K562 (cell line): ENCODE data around the gene DIS3L2. TPM values are rescaled to one million over a fixed set of nuclear protein-coding genes. Genes with fewer than 3 reads are reported as not detected.

Experiments used
- ATAC-seq: fragments of 200-7000 bp; cut with Tn5 transposase; 3 replicates; pipeline ENCODE4 v1.9.1; 2020; ENCODE audit warnings: moderate library complexity
- BruUV-seq: library from RNA; stranded (reverse); fragments of 400-500 nt; replicated peaks from 2 replicates; lab custom pipeline; 2021; lab: Mats Ljungman, UMichigan
- CTCF ChIA-PET: fragments of 300-600 bp; formaldehyde crosslinking; extraction: SDS; loops from one replicate; lab custom pipeline; 2021; ENCODE audit warnings: low intra/inter-chr PET ratio; lab: Yijun Ruan, JAX
- POLR2A ChIA-PET: fragments of 300-600, 350-650 bp; sonication (Branson Sonifier 250); formaldehyde crosslinking; extraction: SDS; loops from one replicate; lab custom pipeline; 2021; ENCODE audit warnings: antibody characterized with exemption, inconsistent platforms; lab: Yijun Ruan, JAX
- DNase-seq, 4 experiments: peaks; one replicate each; pipeline versions ENCODE4 v3.0.0 to v3.0.0-alpha.2; 2011 to 2018; ENCODE audit warnings: low spot score in 3 of 4, mixed read lengths in 3 of 4; ENCODE audit errors: extremely low read depth in 1 of 4
- FAIRE-seq: peaks from 2 replicates; lab custom pipeline; 2011; peaks lifted over from hg19 to GRCh38; lab: Jason Lieb, UNC
- H2AFZ ChIP-seq: 2 replicates; pipeline ENCODE4 v1.6.0; 2011; ENCODE audit warnings: low read depth, low read length, control low read depth, inconsistent platforms
- H3K27ac ChIP-seq: fragments of 200-600 bp; 3 replicates; pipeline ENCODE4 v1.8.0; 2011; ENCODE audit warnings: low read depth, mild to moderate bottlenecking, control low read depth, inconsistent platforms, low read length, moderate library complexity, mixed read lengths; ENCODE audit errors: extremely low read depth
- H3K27me3 ChIP-seq, 2 experiments: fragments of 300-600 bp in 1 of 2; 2 replicates in 1 of 2; 3 replicates in 1 of 2; pipeline versions ENCODE4 v1.6.0 to v1.8.0; 2011; ENCODE audit warnings: inconsistent platforms in 2 of 2, low read length in 2 of 2, mild to moderate bottlenecking in 1 of 2, mixed read lengths in 1 of 2, moderate library complexity in 1 of 2; ENCODE audit not compliant: control insufficient read depth in 2 of 2, insufficient read depth in 2 of 2
- H3K36me3 ChIP-seq: fragments of 300-600 bp; 3 replicates; pipeline ENCODE4 v1.8.0; 2011; ENCODE audit warnings: mild to moderate bottlenecking, low read length, inconsistent platforms; ENCODE audit not compliant: control insufficient read depth, insufficient read depth
- H3K4me1 ChIP-seq, 2 experiments: fragments of 200-600 bp in 1 of 2; replicated peaks in 1 of 2; 2 replicates in 1 of 2; 3 replicates in 1 of 2; pipeline versions ENCODE4 v1.5.1 to v1.8.0; 2011; ENCODE audit warnings: inconsistent platforms in 2 of 2, low read length in 2 of 2, mild to moderate bottlenecking in 1 of 2, mixed read lengths in 1 of 2, moderate library complexity in 1 of 2; ENCODE audit not compliant: control insufficient read depth in 2 of 2, insufficient read depth in 2 of 2
- H3K4me2 ChIP-seq: 2 replicates; pipeline ENCODE4 v1.6.1; 2011; ENCODE audit warnings: low read length, control low read depth, inconsistent platforms, mixed read lengths; ENCODE audit not compliant: insufficient read depth
- H3K4me3 ChIP-seq: fragments of 200-600 bp; sonication (generic), shearing (Covaris generic); 2 replicates; pipeline ENCODE4 v1.5.1; 2016; ENCODE audit warnings: control low read depth, inconsistent platforms
- H3K79me2 ChIP-seq: fragments of 200-600 bp; 3 replicates; pipeline ENCODE4 v1.8.0; 2011; ENCODE audit warnings: low read length, inconsistent platforms; ENCODE audit not compliant: control insufficient read depth, insufficient read depth
- H3K9ac ChIP-seq, 2 experiments: 2 replicates each; pipeline versions ENCODE4 v1.6.0 to v1.6.1; 2011; ENCODE audit warnings: low read depth in 2 of 2, low read length in 2 of 2, control low read depth in 1 of 2, inconsistent platforms in 1 of 2, mild to moderate bottlenecking in 1 of 2, mixed read lengths in 1 of 2; ENCODE audit not compliant: insufficient read depth in 1 of 2
- H3K9me1 ChIP-seq: one replicate; pipeline ENCODE4 v1.6.0; 2011; ENCODE audit warnings: inconsistent platforms, mild to moderate bottlenecking, low read length, moderate library complexity; ENCODE audit not compliant: control insufficient read depth, insufficient read depth
- H3K9me3 ChIP-seq: replicated peaks from 2 replicates; pipeline ENCODE4 v1.5.1; 2011; ENCODE audit warnings: low read depth, low read length, inconsistent platforms; ENCODE audit not compliant: control insufficient read depth, insufficient read depth
- H4K20me1 ChIP-seq: replicated peaks from 2 replicates; pipeline ENCODE4 v1.6.1; 2011; ENCODE audit warnings: low read length, inconsistent platforms, mixed read lengths; ENCODE audit not compliant: control insufficient read depth, insufficient read depth
- HNRNPK ChIP-seq: fragments of 200-400 bp; formaldehyde crosslinking; IDR thresholded peaks from one replicate; pipeline ENCODE4 v1.6.1; 2018; ENCODE audit warnings: mild to moderate bottlenecking, low read depth, low read length; ENCODE audit not compliant: poor library complexity, severe bottlenecking
- MYNN ChIP-seq, 2 experiments: sonication (generic); formaldehyde crosslinking in 1 of 2; IDR thresholded peaks; 2 replicates each; pipeline versions ENCODE4 v1.5.0 to v1.6.1; 2016 to 2020; ENCODE audit warnings: antibody characterized with exemption in 1 of 2, missing genetic modification reagents in 1 of 2
- POLR3A ChIP-seq: IDR thresholded peaks from 2 replicates; pipeline ENCODE4 v1.6.1; 2011; ENCODE audit warnings: borderline replicate concordance, mild to moderate bottlenecking, moderate library complexity; ENCODE audit not compliant: insufficient read length, insufficient read depth; ENCODE audit errors: extremely low read depth
- ZNF609 ChIP-seq: sonication (generic); formaldehyde crosslinking; IDR thresholded peaks from 2 replicates; pipeline ENCODE4 v1.8.1; 2023; ENCODE audit warnings: missing genetic modification reagents, mild to moderate bottlenecking, borderline replicate concordance
- WGBS: fragments of 100-300 bp; shearing (Covaris generic); methylation state at CpG from one replicate; pipeline ENCODE4 v1.1.6; 2016; ENCODE audit warnings: low coverage, mixed read lengths; ENCODE audit not compliant: insufficient coverage; ENCODE audit errors: missing lambda C conversion rate; 5-methylcytosine and 5-hydroxymethylcytosine counted together
- in situ Hi-C: fragments of 300-500 bp; cut with MboI; formaldehyde crosslinking; loops from 4 replicates; pipeline ENCODE4 v1.15.0; 2018; ENCODE audit warnings: inconsistent platforms, mixed read lengths
- intact Hi-C: fragments of 100-400 bp; cut with micrococcal nuclease; formaldehyde crosslinking; loops from 2 replicates; pipeline ENCODE4 v1.14.2; 2022
- polyA plus RNA-seq, 8 experiments: library from polyadenylated mRNA; depleted of rRNA in 4 of 8; stranded (reverse) in 5 of 8; unstranded in 3 of 8; fragments of >200 nt; fragmentation: Nextera tagmentation in 2 of 8; fragmentation: Illumina TruSeq in 1 of 8; extraction: Ambion mirVana in 2 of 8; extraction: Trizol in 1 of 8; gene quantifications; 2 replicates each; pipeline versions ENCODE4 v1.2.1 to v1.2.3, GENCODE V29; 2011 to 2014; ENCODE audit warnings: inconsistent platforms in 1 of 8, missing spikeins in 1 of 8
- total RNA-seq, 7 experiments: library from RNA; depleted of rRNA in 6 of 7; stranded (reverse); fragments of >200 nt in 6 of 7; fragmentation: Illumina TruSeq in 2 of 7; extraction: Trizol in 2 of 7; gene quantifications; 2 replicates each; pipeline versions ENCODE4 v1.2.1 to v1.2.3, GENCODE V29; 2011 to 2021; ENCODE audit warnings: low replicate concordance in 1 of 7

The DIS3L2 gene
- total and polyA plus RNA-seq, 9 of the 15 experiments (the other 6 are each of a cell fraction or from before 2014, with no cell fraction given) = 1.5 to 19.2 (median 11.2) TPM

GRCh38 chr2:232018181-232018580 is 56.7 kb downstream of the DIS3L2 start:
- CTCF ChIA-PET = no interaction called here
- intact Hi-C loops = no loop called here
- POLR2A ChIA-PET = no interaction called here
- H4K20me1 ChIP-seq = no peaks in the 10 kb centered on the region
- H3K4me2 ChIP-seq = no peak overlapping the region
- WGBS = 72% methylated on average over 4 of the region's 4 CpGs
- no peak for TF ChIP-seq MYNN (IDR thresholded peaks at IDR 0.05)
- TF ChIP-seq MYNN (CRISPR knock-in tag; IDR thresholded peaks at IDR 0.05) = no peak
- TF ChIP-seq HNRNPK = no peak
- TF ChIP-seq POLR3A = no peak
- TF ChIP-seq ZNF609 (CRISPR knock-in tag) = no peak
- no peaks in the 10 kb centered on the region for H3K9me3 ChIP-seq
- H3K79me2 ChIP-seq = no peaks in the 10 kb centered on the region
- no peak for ATAC-seq
- no peaks in the 10 kb centered on the region for H3K4me1 ChIP-seq
- no peaks in the 10 kb centered on the region for H3K27me3 ChIP-seq
- H3K9ac ChIP-seq = no peak overlapping the region
- no peaks in the 10 kb centered on the region for H3K9me1 ChIP-seq
- peaks cover 16% of the 10 kb centered on the region; the same call in 1 of the 3 replicates for H3K36me3 ChIP-seq
- BruUV-seq = no TSS peak
- H3K27ac ChIP-seq = no peak overlapping the region
- in situ Hi-C loops = no loop called here
- H2AFZ ChIP-seq = no peak overlapping the region
- no peak for DNase-seq
- FAIRE-seq = no peak
- no peak overlapping the region for H3K4me3 ChIP-seq
